H1 (cell line): ENCODE measurements around the gene PRKCA. TPM values are rescaled to one million over a fixed set of nuclear protein-coding genes. Genes with fewer than 3 reads are reported as not detected.

Experiments
- CHD7 ChIP-seq: fragments of 300-600 bp; sonication (generic); IDR thresholded peaks from 2 replicates; pipeline ENCODE4 v1.7.1; 2012; ENCODE audit warnings: low read length, moderate library complexity, mild to moderate bottlenecking, inconsistent platforms; ENCODE audit not compliant: insufficient replicate concordance
- HDAC6 ChIP-seq: IDR thresholded peaks from one replicate; pipeline ENCODE4 v1.7.1; 2012; ENCODE audit warnings: low read depth, mild to moderate bottlenecking, inconsistent platforms, low read length, moderate library complexity
- KDM1A ChIP-seq: fragments of 200-600, 300-600 bp; sonication (generic); IDR thresholded peaks from 2 replicates; pipeline ENCODE4 v1.7.1; 2016; ENCODE audit warnings: mild to moderate bottlenecking, low read length, borderline replicate concordance
- PHF8 ChIP-seq: fragments of 200-600 bp; sonication (generic); conservative IDR thresholded peaks from 2 replicates; pipeline ENCODE4 v1.7.1; 2012; ENCODE audit warnings: low read depth, mild to moderate bottlenecking, inconsistent platforms, low read length, moderate library complexity
- TCF12 ChIP-seq: IDR thresholded peaks from 2 replicates; pipeline ENCODE4 v1.6.1; 2011; ENCODE audit warnings: low read depth, mild to moderate bottlenecking, low read length
- polyA plus RNA-seq, 7 experiments: library from polyadenylated mRNA; depleted of rRNA in 3 of 7; stranded (reverse) in 5 of 7; unstranded in 2 of 7; fragments of >200 nt in 5 of 7; fragments of 200-250 nt in 2 of 7; gene quantifications; 1 replicate in 5 of 7; 2 replicates in 1 of 7; 4 replicates in 1 of 7; pipeline versions ENCODE4 v1.2.1 to v1.2.3, GENCODE V29; 2011 to 2013; ENCODE audit warnings: missing spikeins in 2 of 7, mixed read lengths in 2 of 7
- total RNA-seq: library from RNA; stranded (reverse); fragmentation: NEBNext Ultra II Directional; extraction: Animal tissue kit (Norgen Biotek cat#: 25700); gene quantifications from 2 replicates; pipeline ENCODE4 v1.2.1, GENCODE V29; 2021

The PRKCA gene
- total and polyA plus RNA-seq, 2 of the 8 experiments (the other 6 are each of a cell fraction or from before 2014, with no cell fraction given) = 5.8 to 17.8 TPM

- TF ChIP-seq CHD7 = no peak
- no peak for TF ChIP-seq KDM1A
- TF ChIP-seq HDAC6 = no peak
- TF ChIP-seq PHF8 = no peak
- no peak for TF ChIP-seq TCF12
Measured at GRCh38 chr17:66701462-66701861, 399.0 kb downstream of the PRKCA start (continued).
